H9 (cell line): ENCODE measurements around the gene EXOSC10. TPM values are rescaled to one million over a fixed set of nuclear protein-coding genes. Genes with fewer than 3 reads are reported as not detected.

Experiments
- DNase-seq: peaks from one replicate; pipeline ENCODE4 v3.0.0-alpha.2; 2017
- H2AFZ ChIP-seq: one replicate; pipeline ENCODE4 v1.6.1; 2013; ENCODE audit warnings: mild to moderate bottlenecking, low read length, control low read depth, moderate library complexity
- H2AK5ac ChIP-seq: 2 replicates; pipeline ENCODE4 v1.6.1; 2013; ENCODE audit warnings: low read length, control low read depth, mixed read lengths; ENCODE audit not compliant: insufficient read length
- H2BK120ac ChIP-seq: one replicate; pipeline ENCODE4 v1.6.1; 2013; ENCODE audit warnings: low read depth, mild to moderate bottlenecking, low read length, control low read depth, inconsistent platforms; ENCODE audit not compliant: poor library complexity, severe bottlenecking
- H2BK12ac ChIP-seq: 2 replicates; pipeline ENCODE4 v1.6.1; 2013; ENCODE audit warnings: low read length, control low read depth, mixed read lengths, low read depth; ENCODE audit not compliant: insufficient read length
- H2BK15ac ChIP-seq: 2 replicates; pipeline ENCODE4 v1.6.1; 2013; ENCODE audit warnings: low read depth, low read length, control low read depth
- H2BK20ac ChIP-seq: one replicate; pipeline ENCODE4 v1.6.1; 2013; ENCODE audit warnings: low read depth, mild to moderate bottlenecking, low read length, control low read depth, inconsistent platforms; ENCODE audit not compliant: poor library complexity, severe bottlenecking
- H2BK5ac ChIP-seq: 2 replicates; pipeline ENCODE4 v1.6.1; 2013; ENCODE audit warnings: low read length, control low read depth, mixed read lengths; ENCODE audit not compliant: insufficient read length
- H3K14ac ChIP-seq: 2 replicates; pipeline ENCODE4 v1.6.1; 2013; ENCODE audit warnings: low read length, control low read depth; ENCODE audit not compliant: insufficient read depth
- H3K18ac ChIP-seq: 2 replicates; pipeline ENCODE4 v1.6.1; 2013; ENCODE audit warnings: low read depth, mild to moderate bottlenecking, mixed read lengths, low read length, control low read depth; ENCODE audit not compliant: insufficient read length
- H3K23ac ChIP-seq: 2 replicates; pipeline ENCODE4 v1.6.1; 2013; ENCODE audit warnings: low read length, control low read depth, mixed read lengths, low read depth; ENCODE audit not compliant: insufficient read length
- H3K23me2 ChIP-seq: 2 replicates; pipeline ENCODE4 v1.6.1; 2013; ENCODE audit warnings: low read depth, mild to moderate bottlenecking, mixed read lengths, low read length, control low read depth; ENCODE audit not compliant: insufficient read length, poor library complexity, severe bottlenecking
- H3K27ac ChIP-seq: 2 replicates; pipeline ENCODE4 v1.5.1; 2013; ENCODE audit warnings: low read length, control low read depth, mixed read lengths, low read depth; ENCODE audit not compliant: insufficient read length
- H3K27me3 ChIP-seq: 2 replicates; pipeline ENCODE4 v1.6.1; 2013; ENCODE audit warnings: low read length, control low read depth, inconsistent platforms; ENCODE audit not compliant: insufficient read depth
- H3K4ac ChIP-seq: 2 replicates; pipeline ENCODE4 v1.6.1; 2013; ENCODE audit warnings: low read depth, mild to moderate bottlenecking, control low read depth, inconsistent platforms, low read length, moderate library complexity
- H3K4me1 ChIP-seq: 2 replicates; pipeline ENCODE4 v1.6.1; 2013; ENCODE audit warnings: low read length, control low read depth, inconsistent platforms; ENCODE audit not compliant: insufficient read depth
- H3K4me2 ChIP-seq: 2 replicates; pipeline ENCODE4 v1.6.1; 2013; ENCODE audit warnings: low read length, control low read depth, mixed read lengths; ENCODE audit not compliant: insufficient read length, insufficient read depth
- H3K56ac ChIP-seq: 2 replicates; pipeline ENCODE4 v1.6.1; 2013; ENCODE audit warnings: low read depth, mild to moderate bottlenecking, mixed read lengths, low read length, control low read depth; ENCODE audit not compliant: insufficient read length
- H3K79me1 ChIP-seq: 2 replicates; pipeline ENCODE4 v1.6.1; 2013; ENCODE audit warnings: low read depth, mild to moderate bottlenecking, moderate library complexity, low read length, control low read depth, inconsistent platforms; ENCODE audit not compliant: insufficient read depth, poor library complexity, severe bottlenecking
- H3K79me2 ChIP-seq: 2 replicates; pipeline ENCODE4 v1.6.1; 2013; ENCODE audit warnings: low read length, control low read depth, inconsistent platforms; ENCODE audit not compliant: insufficient read depth
- H3K9ac ChIP-seq: 2 replicates; pipeline ENCODE4 v1.6.1; 2013; ENCODE audit warnings: low read length, control low read depth, mixed read lengths; ENCODE audit not compliant: insufficient read length; ENCODE audit errors: extremely low read depth
- H3K9me3 ChIP-seq: one replicate; pipeline ENCODE4 v1.6.1; 2013; ENCODE audit warnings: low read depth, low read length, inconsistent platforms; ENCODE audit not compliant: control insufficient read depth
- H3T11ph ChIP-seq: one replicate; pipeline ENCODE4 v1.6.1; 2013; ENCODE audit warnings: mild to moderate bottlenecking, low read length, control low read depth, inconsistent platforms
- H4K20me1 ChIP-seq: one replicate; pipeline ENCODE4 v1.6.1; 2013; ENCODE audit not compliant: control insufficient read depth, insufficient read length, insufficient read depth
- H4K5ac ChIP-seq: 2 replicates; pipeline ENCODE4 v1.6.1; 2013; ENCODE audit warnings: low read depth, mild to moderate bottlenecking, mixed read lengths, low read length, control low read depth; ENCODE audit not compliant: insufficient read length
- H4K8ac ChIP-seq: replicated peaks from 2 replicates; pipeline ENCODE4 v1.6.1; 2013; ENCODE audit warnings: low read length, control low read depth, mixed read lengths, low read depth; ENCODE audit not compliant: insufficient read length
- H4K91ac ChIP-seq: 2 replicates; pipeline ENCODE4 v1.6.1; 2013; ENCODE audit warnings: low read depth, mild to moderate bottlenecking, moderate library complexity, mixed read lengths, low read length, control low read depth; ENCODE audit not compliant: insufficient read length
- H3K27ac Mint-ChIP-seq, 3 experiments: 2 replicates in 2 of 3; 3 replicates in 1 of 3; pipeline ENCODE4 v1.8.0; 2020 to 2021; ENCODE audit warnings: mixed read lengths in 3 of 3, mild to moderate bottlenecking in 1 of 3, moderate library complexity in 1 of 3
- H3K27me3 Mint-ChIP-seq: 2 replicates; pipeline ENCODE4 v1.8.0; 2021; ENCODE audit warnings: low read depth, mild to moderate bottlenecking, moderate library complexity, mixed read lengths
- H3K36me3 Mint-ChIP-seq, 3 experiments: 2 replicates in 2 of 3; 3 replicates in 1 of 3; pipeline ENCODE4 v1.8.0; 2020 to 2021; ENCODE audit warnings: low read depth in 3 of 3, mixed read lengths in 3 of 3; ENCODE audit not compliant: insufficient read depth in 1 of 3
- H3K4me1 Mint-ChIP-seq, 2 experiments: 2 replicates each; pipeline ENCODE4 v1.8.0; 2020; ENCODE audit warnings: mixed read lengths in 2 of 2
- H3K4me3 Mint-ChIP-seq, 2 experiments: 2 replicates in 1 of 2; 3 replicates in 1 of 2; pipeline ENCODE4 v1.8.0; 2020 to 2021; ENCODE audit warnings: mild to moderate bottlenecking in 2 of 2, mixed read lengths in 2 of 2, moderate library complexity in 1 of 2
- H3K9me3 Mint-ChIP-seq, 2 experiments: 2 replicates in 1 of 2; 3 replicates in 1 of 2; pipeline ENCODE4 v1.8.0; 2020; ENCODE audit warnings: mild to moderate bottlenecking in 2 of 2, mixed read lengths in 2 of 2, moderate library complexity in 1 of 2
- WGBS: extraction: QIAGEN DNeasy Blood & Tissue Kit; methylation state at CpG from one replicate; pipeline ENCODE4 v1.1.7; 2013; ENCODE audit warnings: missing lambda C conversion rate, low lambda C conversion rate, mixed read lengths; ENCODE audit not compliant: insufficient read length; ENCODE audit errors: extremely low coverage; 5-methylcytosine and 5-hydroxymethylcytosine counted together
- total RNA-seq: library from RNA; stranded (reverse); gene quantifications from 2 replicates; pipeline ENCODE4 v1.2.1, GENCODE V29; 2021
- TF ChIP-seq, protein P1 (sequence below): fragments of 200-600 bp; sonication (generic); conservative IDR thresholded peaks from 3 replicates; pipeline ENCODE4 v1.8.0; 2021; ENCODE audit warnings: antibody characterized with exemption, mild to moderate bottlenecking

The EXOSC10 gene
- total RNA-seq, 1 experiment from 2014 or later, result 83.4 TPM

- Histone ChIP-seq H2BK12ac (no peak overlapping the region), H2BK5ac (no peak overlapping the region), H3K79me1 (no peaks in the 10 kb centered on the region), H3K4me1 (no peaks in the 10 kb centered on the region), H3K27ac (no peak overlapping the region), H4K5ac (no peak overlapping the region), H4K91ac (no peak overlapping the region), H2BK120ac (no peak overlapping the region), H3K23ac (no peak overlapping the region), H4K20me1 (no peaks in the 10 kb centered on the region), H3K4ac (no peak overlapping the region), H3K9me3 (no peaks in the 10 kb centered on the region), H2BK20ac (no peak overlapping the region), H3K79me2 (no peaks in the 10 kb centered on the region), H3K23me2 (no peaks in the 10 kb centered on the region), H3K56ac (no peak overlapping the region), H2BK15ac (no peak overlapping the region), H3K14ac (no peak overlapping the region), H3K4me2 (no peak overlapping the region), H3K27me3 (no peaks in the 10 kb centered on the region), H4K8ac (no peak overlapping the region), H2AFZ (no peak overlapping the region), H3K18ac (no peak overlapping the region), H2AK5ac (no peak overlapping the region), H3T11ph (no peak overlapping the region), H3K9ac (no peak overlapping the region)
- H3K4me1 Mint-ChIP-seq, result peaks cover 2 to 5% of the 10 kb centered on the region in 2 experiments; a peak in 1 of 4 replicates
- H3K4me3 Mint-ChIP-seq, result no peak overlapping the region
- TF ChIP-seq, protein P1, sequence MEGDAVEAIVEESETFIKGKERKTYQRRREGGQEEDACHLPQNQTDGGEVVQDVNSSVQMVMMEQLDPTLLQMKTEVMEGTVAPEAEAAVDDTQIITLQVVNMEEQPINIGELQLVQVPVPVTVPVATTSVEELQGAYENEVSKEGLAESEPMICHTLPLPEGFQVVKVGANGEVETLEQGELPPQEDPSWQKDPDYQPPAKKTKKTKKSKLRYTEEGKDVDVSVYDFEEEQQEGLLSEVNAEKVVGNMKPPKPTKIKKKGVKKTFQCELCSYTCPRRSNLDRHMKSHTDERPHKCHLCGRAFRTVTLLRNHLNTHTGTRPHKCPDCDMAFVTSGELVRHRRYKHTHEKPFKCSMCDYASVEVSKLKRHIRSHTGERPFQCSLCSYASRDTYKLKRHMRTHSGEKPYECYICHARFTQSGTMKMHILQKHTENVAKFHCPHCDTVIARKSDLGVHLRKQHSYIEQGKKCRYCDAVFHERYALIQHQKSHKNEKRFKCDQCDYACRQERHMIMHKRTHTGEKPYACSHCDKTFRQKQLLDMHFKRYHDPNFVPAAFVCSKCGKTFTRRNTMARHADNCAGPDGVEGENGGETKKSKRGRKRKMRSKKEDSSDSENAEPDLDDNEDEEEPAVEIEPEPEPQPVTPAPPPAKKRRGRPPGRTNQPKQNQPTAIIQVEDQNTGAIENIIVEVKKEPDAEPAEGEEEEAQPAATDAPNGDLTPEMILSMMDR, result no peak
- H3K27ac Mint-ChIP-seq, result no peak overlapping the region
- no peak for DNase-seq
- no peaks in the 10 kb centered on the region for H3K27me3 Mint-ChIP-seq
- peaks cover 51 to 90% (median 80%) of the 10 kb centered on the region in 3 experiments for H3K36me3 Mint-ChIP-seq
- WGBS, result no CpG with 5 or more reads among the region's 18 CpGs
- no peaks in the 10 kb centered on the region for H3K9me3 Mint-ChIP-seq
Measured at GRCh38 chr1:11067716-11068599, 31.7 kb downstream of the EXOSC10 start.
